Stimulated activated CD8-positive, alpha-beta memory T cell treated with anti-CD3 and anti-CD28 coated beads, Interleukin-12 subunit alpha, Interleukin-12 subunit beta, amount 100 ng/mL, for 1 hour (primary cell): ENCODE measurements around the gene RPS6KA6.

Experiments
- DNase-seq: peaks from one replicate; pipeline ENCODE4 v3.0.0-alpha.2; 2020; ENCODE audit warnings: low read depth

RPS6KA6 gene

DNA sequence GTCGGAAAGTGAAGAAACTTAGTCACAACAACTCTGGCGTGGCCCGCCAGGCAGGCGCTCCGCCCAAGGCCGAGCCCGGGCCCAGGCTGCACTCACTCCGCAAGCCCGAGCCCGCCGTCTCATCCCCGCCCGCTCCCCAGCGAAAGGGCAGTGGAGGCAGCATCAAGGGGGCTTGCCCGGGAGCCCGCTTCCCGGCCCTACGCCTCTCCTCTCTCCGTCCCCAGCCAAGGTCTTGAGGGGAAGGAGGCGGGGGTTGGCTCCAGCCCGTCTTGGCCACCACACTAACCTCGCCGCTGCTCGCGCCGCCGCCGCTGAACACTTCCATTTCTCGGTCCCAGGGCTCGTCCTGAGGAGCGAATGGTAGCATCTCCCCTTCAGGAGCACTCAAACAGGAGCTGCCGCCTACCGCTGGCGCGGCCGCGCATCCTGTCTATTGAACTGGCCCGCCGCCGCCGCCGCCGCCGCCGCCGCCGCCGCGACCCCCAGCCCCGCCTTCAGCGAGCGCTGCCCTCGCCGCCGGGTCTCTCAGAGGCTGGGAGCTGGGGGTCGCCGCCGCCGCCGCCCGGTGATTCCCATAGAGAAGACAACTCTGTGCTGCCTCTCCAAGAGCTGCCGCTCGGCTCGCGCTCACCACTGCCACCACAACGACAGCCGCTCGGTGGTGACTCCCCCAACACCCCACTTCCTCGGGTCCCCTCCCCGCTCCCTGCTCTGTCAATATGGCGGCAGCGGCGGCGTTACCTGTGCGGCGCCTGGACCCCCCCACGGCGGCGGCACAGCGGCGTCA is at the start of gene RPS6KA6:
TSS of gene RPS6KA6 (minus strand) at position 667 of the 787 bp plus-strand sequence. CDS start at position 367, 300 bp downstream.
- no peak for DNase-seq

DNA sequence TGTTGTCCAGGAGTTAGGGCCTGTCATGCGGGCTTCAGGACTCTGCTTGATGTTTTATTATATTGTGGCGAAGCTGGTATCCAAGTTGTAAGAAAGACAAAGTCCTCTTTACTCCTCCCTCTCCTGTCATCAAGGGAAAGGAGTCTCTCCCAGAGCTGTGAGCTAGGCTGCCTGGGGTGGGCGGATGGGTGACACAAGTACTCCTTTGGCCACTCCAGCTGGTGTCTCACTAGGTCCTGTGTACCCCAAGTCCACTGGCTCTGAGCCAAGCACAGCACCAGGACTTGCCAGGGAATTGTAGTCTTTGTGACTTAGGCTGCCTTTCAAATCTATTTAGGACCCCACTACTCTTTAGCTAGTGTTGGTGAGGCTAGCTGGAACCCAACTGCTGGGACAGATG is 36.7 kb upstream of the RPS6KA6 start:
- no peak for DNase-seq

DNA sequence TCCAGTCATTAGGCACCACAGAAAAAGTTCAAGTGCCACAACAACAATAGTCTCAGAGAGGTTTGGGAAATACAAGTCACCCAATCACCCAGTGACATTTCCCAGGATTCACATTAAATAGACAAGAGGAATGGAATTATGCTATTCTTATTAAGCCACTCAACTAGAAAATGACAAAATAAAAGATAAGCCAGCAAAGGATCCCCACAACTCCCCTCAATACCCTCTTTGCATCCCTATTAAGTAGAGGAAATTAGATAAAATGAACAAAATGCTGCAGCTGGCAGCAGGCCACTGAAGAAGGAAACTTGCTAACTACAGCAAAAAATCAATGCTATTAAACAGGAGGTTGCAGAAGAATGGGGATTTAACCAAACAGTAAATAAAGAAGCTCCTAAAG is 35.3 kb upstream of the RPS6KA6 start:
- no peak for DNase-seq

DNA sequence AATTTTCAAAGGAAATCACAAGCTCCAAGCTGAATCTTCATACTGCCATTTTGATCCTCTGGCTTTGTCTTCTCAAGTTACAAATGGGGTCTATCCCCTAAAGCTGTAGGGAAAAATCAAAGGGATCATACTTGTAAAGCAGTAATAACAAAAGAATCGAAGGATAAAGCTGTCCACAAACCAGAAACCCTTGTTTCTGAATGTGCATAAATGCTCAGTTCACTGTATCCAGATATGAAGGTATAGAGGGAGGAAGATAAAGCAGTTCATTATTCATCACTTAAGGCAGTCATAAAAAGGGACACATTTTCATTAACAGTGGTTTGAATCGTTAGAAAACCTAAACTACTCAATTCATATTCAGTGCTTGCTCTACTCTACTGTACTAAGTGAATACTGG is 33.2 kb upstream of the RPS6KA6 start:
- DNase-seq = no peak

DNA sequence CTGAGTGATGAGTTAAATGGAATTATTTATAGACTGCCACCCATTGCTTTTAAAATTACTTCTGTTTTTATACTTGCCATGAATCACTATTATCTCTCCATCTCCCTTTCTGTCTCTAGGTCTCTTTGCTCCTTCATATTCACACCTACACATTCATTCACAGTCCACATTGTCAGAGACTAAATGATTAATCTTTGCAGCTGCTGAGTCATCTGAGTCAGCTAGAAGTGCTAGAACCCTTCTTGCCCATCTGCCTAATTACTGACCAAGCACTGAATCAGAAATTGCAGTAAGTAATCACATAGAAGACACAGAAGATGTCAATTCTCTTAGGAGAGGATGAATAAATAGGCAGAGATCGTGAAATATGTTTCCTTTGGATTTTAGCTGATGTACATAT is 31.6 kb upstream of the RPS6KA6 start:
- DNase-seq = no peak

DNA sequence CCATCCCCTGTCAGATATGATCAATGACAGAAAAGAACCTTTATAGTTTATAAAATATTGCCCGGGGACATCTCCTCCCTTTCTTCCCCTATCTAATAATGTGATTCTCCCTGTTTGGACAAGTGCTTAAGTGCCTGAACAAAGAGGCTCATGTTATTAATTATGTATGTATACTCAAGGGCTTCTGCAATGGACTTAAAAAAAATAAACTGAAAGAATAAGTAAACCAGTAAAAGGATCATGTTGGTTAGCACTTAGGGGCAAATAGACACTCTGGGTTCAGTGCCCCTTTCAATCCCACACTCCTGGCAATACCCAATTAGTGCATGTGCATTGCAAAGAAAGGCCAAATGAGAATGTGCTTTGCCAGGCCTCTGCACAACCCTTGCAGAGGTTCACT is 30.7 kb upstream of the RPS6KA6 start:
- no peak for DNase-seq

DNA sequence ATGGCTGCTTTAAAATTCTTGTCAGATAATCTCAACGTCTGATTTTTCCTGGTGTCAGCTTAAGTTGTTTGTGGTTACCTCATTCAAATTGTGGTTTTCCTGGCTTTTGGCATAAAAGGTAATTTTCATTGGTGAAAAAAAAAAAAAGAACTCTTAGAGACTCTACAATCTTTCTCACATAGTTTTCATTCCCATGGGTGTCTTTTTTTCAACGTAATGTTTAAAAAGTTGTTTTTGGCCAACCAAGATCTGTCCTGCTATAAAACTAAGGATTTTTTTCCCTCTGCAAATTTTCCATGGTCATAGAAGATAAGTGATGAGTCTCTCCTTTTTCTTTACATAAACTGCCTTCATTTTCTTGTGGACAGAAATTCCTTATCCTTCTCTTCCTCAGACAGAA is 28.9 kb upstream of the RPS6KA6 start:
- no peak for DNase-seq

DNA sequence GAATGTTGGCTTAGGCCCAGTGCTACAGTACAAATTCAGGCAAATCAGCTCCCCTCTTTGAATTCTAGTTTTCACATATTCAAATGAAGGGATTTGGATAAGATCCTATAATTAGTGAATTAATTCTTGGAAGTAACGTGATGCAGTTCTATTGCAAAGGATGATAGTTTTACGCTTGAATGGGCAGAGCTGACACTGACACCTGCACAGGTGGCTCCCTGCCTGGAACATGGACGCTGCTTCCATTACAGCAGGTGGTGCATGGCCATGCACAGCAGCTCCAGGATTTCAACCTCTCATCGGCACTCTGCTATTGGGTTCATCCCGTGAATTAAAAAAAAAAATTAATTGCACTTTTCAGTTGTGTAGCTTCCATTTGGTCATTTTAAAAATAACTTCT is 28.4 kb upstream of the RPS6KA6 start:
- no peak for DNase-seq

DNA sequence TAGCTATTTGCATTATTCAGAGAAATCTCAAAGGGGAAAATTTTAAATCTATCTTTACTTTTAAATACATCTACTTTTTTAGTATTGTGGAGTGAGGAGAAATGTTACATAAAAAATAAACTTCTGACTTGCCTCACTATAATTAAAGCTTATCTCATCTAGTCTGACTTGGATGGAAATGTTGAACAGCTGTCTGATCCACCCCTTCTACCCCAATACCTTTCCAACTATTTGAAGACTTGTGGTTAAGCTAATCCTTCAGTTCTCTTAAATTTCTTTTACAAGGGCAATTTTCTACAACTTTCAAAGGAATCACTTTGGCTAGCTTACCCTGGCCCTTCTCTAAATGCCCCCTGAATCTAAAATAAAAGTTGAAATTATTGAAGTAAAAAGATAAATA is 17.3 kb upstream of the RPS6KA6 start:
- no peak for DNase-seq

DNA sequence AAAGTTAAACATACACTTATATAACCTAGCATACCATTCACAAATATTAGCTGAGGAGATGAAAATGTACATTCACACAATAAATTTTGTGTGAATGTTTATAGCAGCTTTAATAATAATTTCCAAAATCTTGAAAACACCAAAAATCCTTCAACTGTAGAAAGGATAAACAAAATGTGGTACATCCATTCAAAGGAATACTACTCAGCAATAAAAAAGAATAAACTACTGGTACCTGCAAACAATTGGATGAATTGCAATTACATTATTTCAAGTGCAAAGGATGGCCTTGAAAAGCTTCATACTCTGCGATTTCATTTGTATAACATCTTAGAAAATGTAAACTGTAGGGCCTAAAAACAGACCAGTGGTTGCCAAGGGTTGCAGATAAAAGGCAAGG is 11.7 kb upstream of the RPS6KA6 start:
- no peak for DNase-seq

DNA sequence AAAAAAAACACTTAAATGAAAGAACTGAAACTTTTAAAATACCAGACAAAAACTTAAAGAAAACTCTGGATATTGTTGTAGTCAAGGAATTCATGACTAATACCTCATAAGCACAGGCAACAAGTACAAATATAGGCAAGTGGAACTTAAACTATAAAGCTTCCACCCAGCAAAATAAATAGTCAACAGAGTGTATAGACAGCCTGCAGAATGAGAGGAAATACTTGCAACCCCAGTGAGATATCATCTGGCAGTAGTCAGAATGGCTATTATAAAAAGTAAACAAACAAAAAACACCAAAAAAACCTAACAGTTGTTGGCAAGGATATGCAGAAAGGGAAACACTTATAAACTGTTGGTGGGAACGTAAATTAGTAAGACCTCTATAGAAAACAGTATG is 9.6 kb upstream of the RPS6KA6 start:
- no peak for DNase-seq

DNA sequence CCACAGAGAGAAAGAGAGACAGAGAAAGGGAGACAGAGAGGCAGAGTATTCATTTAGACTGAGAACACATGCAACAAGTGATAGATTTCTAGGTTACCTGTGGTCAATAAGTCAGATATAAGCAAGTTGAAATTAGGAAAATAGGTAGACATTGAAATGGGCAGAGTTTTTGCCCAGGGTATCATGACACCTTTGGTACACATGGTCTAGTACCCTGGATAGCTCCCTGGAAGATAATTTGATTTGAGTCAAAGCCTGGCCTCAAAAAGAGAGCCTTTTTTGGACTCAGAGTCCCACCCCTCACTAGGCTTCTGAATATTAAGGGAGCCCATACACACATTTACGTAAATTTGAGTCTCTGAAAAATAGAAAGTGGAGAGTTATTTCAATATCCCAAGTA is 4.0 kb upstream of the RPS6KA6 start:
- DNase-seq = no peak

DNA sequence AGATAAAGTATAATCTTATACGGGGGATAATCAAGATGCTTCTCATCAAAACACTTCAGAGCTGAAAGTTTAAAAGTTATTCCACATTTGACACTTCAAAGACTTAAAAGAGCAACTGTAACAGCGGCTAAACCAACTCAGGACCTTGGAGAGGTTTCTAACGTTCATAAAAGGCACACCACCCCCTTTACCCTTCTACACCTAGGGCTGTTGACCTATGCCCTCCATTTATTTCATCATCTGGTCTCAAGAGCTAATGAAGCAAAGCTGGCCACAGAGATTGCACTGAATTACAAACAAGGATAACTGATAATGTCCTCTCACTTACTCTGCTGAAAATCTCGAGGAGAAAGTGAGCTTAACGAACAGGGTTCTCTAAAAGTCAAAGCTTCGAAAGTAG is 1.1 kb upstream of the RPS6KA6 start:
- DNase-seq = no peak

DNA sequence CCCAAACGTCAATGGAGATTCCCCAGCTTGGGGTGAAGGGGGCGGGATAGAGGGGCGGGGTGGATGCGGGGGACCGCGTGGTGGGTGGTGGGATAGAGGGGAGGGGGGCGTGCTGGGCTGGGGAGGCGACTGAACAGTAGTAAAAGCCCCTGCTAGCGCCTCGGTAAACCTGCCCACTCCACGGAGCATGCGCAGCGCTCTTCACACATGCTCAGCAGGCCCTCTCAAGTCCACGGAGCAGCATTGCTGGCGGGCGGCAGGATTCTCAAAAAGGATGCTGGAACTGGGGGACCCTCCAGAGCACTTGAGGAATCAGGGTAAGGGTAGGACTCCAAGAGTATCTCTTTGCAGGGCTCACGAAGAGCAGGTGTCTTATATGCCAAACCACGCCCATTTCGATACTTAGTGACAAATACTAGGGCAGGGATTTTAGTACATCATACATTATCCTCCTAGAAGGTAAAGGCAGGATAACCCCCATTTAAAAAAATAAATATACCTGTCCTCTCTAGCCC is 378 bp upstream of the RPS6KA6 start:
- DNase-seq = no peak

DNA sequence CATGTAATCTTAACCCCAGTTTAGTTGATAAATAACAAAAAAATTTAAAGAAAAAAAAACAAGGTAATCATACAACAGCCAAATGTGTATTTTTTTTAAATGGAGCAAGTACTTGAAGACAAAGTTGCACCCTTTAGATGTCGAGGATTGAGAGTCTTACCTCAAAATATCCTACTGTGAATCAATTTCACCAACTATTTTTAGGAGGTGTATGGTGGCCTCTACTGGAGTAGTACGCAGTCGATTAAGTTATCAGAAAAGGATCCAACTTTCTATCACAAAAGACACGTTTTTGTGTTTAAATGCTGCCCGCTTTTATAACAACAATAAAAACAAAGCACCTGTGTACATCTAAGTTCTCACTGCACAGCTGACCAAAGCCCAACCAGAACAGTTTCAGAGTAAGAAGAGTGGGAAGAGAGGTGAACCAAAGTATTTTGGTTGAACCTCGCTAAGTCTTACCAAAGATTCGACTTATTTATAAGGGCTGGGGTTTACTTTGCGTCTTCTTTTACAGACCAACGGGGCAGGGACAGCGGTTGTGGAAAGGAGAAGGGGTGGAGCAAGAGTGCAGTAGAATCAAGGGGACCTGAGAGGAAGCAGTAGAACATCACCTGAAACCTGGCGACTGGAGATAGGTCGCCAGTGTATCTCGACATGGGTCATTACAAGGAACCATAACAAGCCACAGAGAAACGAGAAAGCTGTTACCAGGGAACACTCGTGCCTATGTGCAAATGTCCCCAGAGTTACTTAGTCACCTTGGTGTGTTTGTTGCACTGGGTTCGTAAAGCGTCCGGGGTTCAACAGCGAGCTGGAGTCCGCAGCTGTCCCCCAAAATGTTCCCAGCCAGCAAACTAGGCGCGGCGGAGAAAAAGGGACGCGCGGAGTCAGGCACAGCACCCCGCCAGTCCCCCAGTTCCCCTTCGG is 1.1 kb downstream of the RPS6KA6 start:
- no peak for DNase-seq

DNA sequence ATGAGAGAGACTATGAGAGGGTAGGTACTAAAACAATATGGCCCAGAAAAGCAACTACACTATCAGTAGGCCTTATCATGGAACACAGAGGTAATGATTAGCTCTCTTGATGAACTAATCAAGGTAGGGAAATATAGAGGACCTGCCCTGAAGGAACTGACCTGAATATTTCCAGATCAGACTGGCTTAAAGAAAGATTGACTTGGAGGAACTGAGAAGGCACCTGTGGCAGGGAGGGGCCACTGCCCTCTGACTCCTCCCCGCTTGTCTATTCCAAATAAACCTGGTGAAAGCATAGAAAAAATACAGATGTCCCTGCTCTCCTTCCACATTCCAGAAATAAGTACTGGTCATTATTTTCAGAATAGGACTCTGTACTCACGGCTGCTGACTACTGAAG is 5.5 kb downstream of the RPS6KA6 start:
- no peak for DNase-seq

DNA sequence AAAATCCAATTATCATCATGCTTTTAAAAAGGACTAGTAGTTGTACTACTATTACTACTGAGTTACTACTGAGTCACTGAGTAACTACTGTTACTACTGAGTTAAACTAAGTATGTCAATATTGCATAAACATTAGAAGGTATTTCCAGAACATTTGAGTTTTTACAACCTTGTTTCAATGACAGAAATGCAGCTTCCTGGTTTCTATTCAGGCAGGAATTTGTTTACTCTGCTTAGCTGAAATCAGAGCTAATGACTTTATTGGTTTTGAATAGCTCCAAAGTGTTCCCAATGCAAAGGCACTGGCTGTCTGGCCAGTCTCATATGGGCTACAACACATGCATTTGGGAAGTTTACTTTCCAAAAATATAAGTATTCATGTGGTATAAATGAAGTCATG is 12.0 kb downstream of the RPS6KA6 start:
- DNase-seq = no peak

DNA sequence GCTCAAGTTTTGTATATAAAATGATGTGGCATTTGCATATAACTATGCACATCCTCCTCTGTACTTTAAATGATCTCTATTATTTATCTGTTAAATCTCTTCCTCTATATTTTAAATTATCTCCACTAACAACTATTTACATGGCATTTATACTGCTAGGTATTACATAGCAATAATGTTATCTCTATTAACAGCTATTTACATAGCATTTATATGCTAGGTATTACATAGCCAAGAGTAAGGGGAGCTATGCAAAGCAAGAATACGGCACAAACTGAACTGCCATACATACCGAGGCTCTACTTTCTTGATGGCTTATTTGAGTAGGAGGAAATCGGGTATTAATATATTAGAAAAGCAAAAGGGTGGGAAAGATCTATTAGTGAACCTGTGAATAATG is 12.7 kb downstream of the RPS6KA6 start:
- no peak for DNase-seq

DNA sequence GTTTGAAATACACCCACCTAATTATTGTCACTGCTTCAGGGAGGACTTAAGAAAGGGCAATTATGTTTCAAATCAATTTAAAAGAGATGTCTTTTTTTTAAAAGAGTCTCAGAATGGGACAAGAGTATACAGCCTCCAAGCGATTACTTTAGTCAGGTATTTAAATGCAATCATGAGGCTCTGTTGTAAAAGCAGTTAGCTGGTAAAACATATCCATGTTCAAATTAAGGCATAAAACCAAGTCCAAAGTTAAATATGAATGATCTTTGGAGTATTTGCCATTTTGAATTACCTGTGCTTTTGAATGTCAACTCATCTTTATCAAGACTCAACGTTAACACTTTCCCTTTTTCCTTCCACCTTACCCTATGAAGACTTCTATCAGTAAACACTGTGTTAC is 13.7 kb downstream of the RPS6KA6 start:
- DNase-seq = no peak

DNA sequence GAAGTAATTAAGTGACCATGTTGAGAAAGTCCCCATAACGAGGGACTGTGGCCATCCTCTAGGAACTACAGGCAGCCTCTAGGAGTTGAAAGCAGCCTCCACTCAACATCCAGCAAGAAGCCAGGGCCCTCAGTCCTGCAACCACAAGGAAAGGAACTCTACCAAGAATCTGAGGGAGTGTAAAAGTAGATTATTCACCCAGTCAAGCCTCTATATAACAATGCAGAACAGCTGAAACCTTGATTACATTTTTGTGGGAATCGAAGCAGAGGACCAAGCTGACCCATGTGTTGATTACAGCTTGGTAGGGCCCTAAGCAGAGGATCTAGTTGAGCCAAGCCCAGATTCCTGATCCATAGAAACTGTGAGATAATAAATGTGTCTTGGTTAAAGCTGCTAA is 17.1 kb downstream of the RPS6KA6 start:
- no peak for DNase-seq

DNA sequence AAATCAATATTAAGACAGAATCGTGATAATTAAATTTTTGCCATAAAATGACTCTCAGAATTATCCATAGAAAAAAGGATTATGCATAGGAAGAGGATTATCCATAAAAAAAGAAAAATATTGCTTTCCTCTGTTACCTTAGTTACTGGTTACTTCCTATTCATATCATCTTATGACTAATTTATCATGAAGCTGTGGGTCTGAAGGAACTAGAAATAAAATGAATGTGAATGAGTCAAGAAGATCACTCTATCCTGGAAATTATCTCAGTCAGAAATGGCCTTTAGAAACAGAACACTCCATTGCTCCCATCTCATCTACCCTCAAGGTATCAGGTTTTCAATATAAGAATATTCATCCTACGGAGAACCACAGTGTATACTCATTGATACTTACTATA is 19.4 kb downstream of the RPS6KA6 start:
- DNase-seq = no peak

DNA sequence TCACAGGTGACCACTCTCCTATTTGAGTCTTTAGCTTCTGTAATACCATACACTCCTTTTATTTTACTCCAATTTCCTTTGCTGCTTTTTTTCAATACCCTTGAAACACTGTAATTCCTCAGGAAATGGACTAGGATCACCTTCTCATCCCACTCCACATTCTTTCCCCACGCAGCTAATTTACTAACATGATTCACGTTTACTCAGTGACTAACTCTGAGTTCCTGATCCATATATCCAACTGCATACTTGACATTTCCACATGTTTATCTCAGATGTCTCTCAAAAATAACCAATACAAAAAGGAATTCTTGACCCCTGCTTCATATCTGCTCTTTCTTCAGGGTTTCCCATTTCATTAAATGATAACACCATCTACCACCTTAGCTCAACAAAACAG is 19.9 kb downstream of the RPS6KA6 start:
- DNase-seq = no peak

DNA sequence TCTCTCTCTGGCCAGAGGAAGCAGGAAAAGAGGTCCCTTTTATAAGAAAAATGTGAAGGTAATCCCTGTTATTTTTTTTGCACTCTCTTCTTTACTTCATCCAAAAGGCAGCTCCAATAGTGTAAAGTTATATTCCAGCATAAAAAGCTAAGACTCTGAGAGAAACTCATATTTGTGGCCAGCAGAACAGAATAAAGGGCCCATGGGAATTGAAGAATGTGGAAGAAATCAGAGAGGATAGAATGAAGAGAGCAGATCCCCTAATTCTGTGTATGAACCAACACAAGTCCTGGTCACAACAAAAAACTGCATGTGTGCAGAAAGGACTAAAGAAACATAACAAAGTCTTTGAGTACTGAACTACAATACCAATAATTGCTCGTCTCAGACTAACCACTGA is 22.3 kb downstream of the RPS6KA6 start:
- no peak for DNase-seq
